HG03439 (cell line): Measurements from ENCODE around the gene ASIP.
"Not testable (repeated sequence)": the region's sequence is repeated elsewhere in the genome, so short reads cannot be mapped to it uniquely, and the experiment has no call there.

Source experiments
- ATAC-seq: cut with Tn5 transposase; IDR thresholded peaks from one replicate; pipeline ENCODE4 v1.9.1; 2021; ENCODE audit warnings: mild to moderate bottlenecking, moderate library complexity; ENCODE audit not compliant: unreplicated experiment

ASIP gene

GRCh38 chr20:34240693-34241615 lies at the start of gene ASIP:
Gene ASIP, plus strand, starts transcription at chr20:34241423. Its CDS starts 18,952 bp downstream, at chr20:34260375.
- no peak for ATAC-seq

GRCh38 chr20:34193051-34193450 lies 48.2 kb upstream of the ASIP start:
- ATAC-seq = no peak

- ATAC-seq = no peak
Measured at GRCh38 chr20:34199183-34199582, 42.0 kb upstream of the ASIP start.

- ATAC-seq = no peak
Measured at GRCh38 chr20:34200023-34200422, 41.2 kb upstream of the ASIP start.

- no peak for ATAC-seq
Measured at GRCh38 chr20:34201531-34201930, 39.7 kb upstream of the ASIP start.

- not testable (repeated sequence) for ATAC-seq
Measured at GRCh38 chr20:34205172-34205880, 35.9 kb upstream of the ASIP start.

GRCh38 chr20:34209111-34209510 lies 32.1 kb upstream of the ASIP start:
- no peak for ATAC-seq

GRCh38 chr20:34210271-34210670 lies 31.0 kb upstream of the ASIP start:
- ATAC-seq = no peak

- no peak for ATAC-seq
Measured at GRCh38 chr20:34211591-34211990, 29.6 kb upstream of the ASIP start.

GRCh38 chr20:34213213-34213612 lies 28.0 kb upstream of the ASIP start:
- no peak for ATAC-seq

GRCh38 chr20:34215711-34216381 lies 25.4 kb upstream of the ASIP start:
- no peak for ATAC-seq

GRCh38 chr20:34216382-34216742 lies 24.9 kb upstream of the ASIP start:
- ATAC-seq = no peak

GRCh38 chr20:34220561-34220960 lies 20.7 kb upstream of the ASIP start:
- ATAC-seq = no peak

- no peak for ATAC-seq
Measured at GRCh38 chr20:34222208-34222607, 19.0 kb upstream of the ASIP start.

GRCh38 chr20:34224251-34224650 lies 17.0 kb upstream of the ASIP start:
- not testable (repeated sequence) for ATAC-seq

- ATAC-seq = no peak
Measured at GRCh38 chr20:34231634-34232033, 9.6 kb upstream of the ASIP start.

GRCh38 chr20:34232494-34233087 lies 8.6 kb upstream of the ASIP start:
- no peak for ATAC-seq

GRCh38 chr20:34233687-34234086 lies 7.5 kb upstream of the ASIP start:
- no peak for ATAC-seq

- no peak for ATAC-seq
Measured at GRCh38 chr20:34235875-34236274, 5.3 kb upstream of the ASIP start.

GRCh38 chr20:34237942-34238341 lies 3.3 kb upstream of the ASIP start:
- ATAC-seq = no peak

- no peak for ATAC-seq
Measured at GRCh38 chr20:34240121-34240520, 1.1 kb upstream of the ASIP start.
